Natural killer cell treated with Interleukin-12 subunit alpha and Interleukin-12 subunit beta and Interleukin-15 and Interleukin-18, amount 100 ng/mL, for 72 hours (primary cell): ENCODE data around the gene PRELP. TPM values are rescaled to one million over a fixed set of nuclear protein-coding genes. Genes with fewer than 3 reads are reported as not detected.
"Not testable (repeated sequence)": the region's sequence is repeated elsewhere in the genome, so short reads cannot be mapped to it uniquely, and the experiment has no call there.

Experiments used
- ATAC-seq, 2 donors: fragments of 150-1000 bp; cut with Tn5 transposase in 1 of 2; sonication (Bioruptor Pico), chemical (Tn5 transposase) in 1 of 2; 2 replicates each; pipeline ENCODE4 v1.10.0; 2021
- DNase-seq: peaks from one replicate; pipeline ENCODE4 v3.0.0; 2022; ENCODE audit warnings: low spot score
- H3K27ac Mint-ChIP-seq, 2 donors: 1 replicate in 1 of 2; 2 replicates in 1 of 2; pipeline ENCODE4 v1.8.0; 2022; ENCODE audit warnings: mixed read lengths in 2 of 2, mild to moderate bottlenecking in 1 of 2, moderate library complexity in 1 of 2
- H3K27me3 Mint-ChIP-seq, 2 donors: 1 replicate in 1 of 2; 2 replicates in 1 of 2; pipeline ENCODE4 v1.8.0; 2022; ENCODE audit warnings: mixed read lengths in 2 of 2
- H3K36me3 Mint-ChIP-seq: one replicate; pipeline ENCODE4 v1.8.0; 2022; ENCODE audit warnings: mixed read lengths
- H3K4me1 Mint-ChIP-seq, 2 donors: 1 replicate in 1 of 2; 2 replicates in 1 of 2; pipeline ENCODE4 v1.8.0; 2022; ENCODE audit warnings: low read depth in 2 of 2, mixed read lengths in 2 of 2, mild to moderate bottlenecking in 1 of 2
- H3K4me3 Mint-ChIP-seq: one replicate; pipeline ENCODE4 v1.8.0; 2022; ENCODE audit warnings: mixed read lengths
- H3K9me3 Mint-ChIP-seq: 2 replicates; pipeline ENCODE4 v1.8.0; 2022; ENCODE audit warnings: mixed read lengths
- total RNA-seq, 2 donors: library from RNA; stranded (reverse); gene quantifications; one replicate each; pipeline ENCODE4 v1.2.3, GENCODE V29; 2022

Gene PRELP
- total RNA-seq, 2 donors from 2014 or later: not detected

DNA sequence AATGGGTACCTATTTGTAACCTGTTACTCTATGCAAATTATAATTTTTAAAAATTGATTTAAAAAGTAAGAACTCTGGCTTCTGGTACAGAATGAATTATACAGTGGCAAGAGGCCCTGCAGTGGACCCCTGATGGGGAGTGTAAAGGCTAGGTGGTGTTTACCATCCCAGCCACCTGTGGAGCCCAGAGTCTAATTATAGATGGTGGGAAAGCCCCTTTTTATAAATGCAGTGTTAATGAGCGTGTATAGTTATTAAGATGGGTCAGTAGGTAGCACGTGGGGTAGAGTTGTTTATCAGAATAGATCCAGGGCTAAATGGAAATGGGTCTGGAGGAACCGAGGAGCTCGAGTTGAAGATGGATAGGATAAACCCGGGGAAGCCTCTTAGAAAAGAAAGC, 13.9 kb upstream of the PRELP start:
- DNase-seq (no peak), ATAC-seq (no peak)
- peaks cover 26 to 42% of the 10 kb centered on the region in 2 donors for H3K27me3 Mint-ChIP-seq
- H3K9me3 Mint-ChIP-seq: no peaks in the 10 kb centered on the region
- no peak overlapping the region for H3K27ac Mint-ChIP-seq
- no peaks in the 10 kb centered on the region for H3K4me1 Mint-ChIP-seq
- no peaks in the 10 kb centered on the region for H3K36me3 Mint-ChIP-seq
- H3K4me3 Mint-ChIP-seq: no peak overlapping the region

DNA sequence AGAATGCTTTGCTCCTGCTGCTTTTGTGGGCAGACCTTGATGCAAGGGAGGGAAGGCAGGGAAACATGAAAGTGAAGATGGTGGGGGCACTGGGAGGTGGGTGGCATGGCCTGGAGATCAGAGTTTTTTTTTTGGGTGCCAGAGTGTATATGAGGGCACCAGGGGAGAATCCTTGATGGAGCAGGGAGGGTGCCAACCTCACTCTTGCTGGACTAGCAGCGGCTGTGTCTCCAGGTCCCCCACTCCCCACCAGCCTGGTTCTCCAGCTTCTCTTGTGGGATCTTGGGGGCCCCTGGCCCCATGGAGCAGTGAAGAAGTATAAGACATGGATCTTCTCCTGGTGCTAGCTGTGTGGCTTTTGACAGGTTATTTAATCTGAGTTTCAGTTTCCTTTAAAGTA, 13.5 kb upstream of the PRELP start:
- peaks cover 28 to 42% of the 10 kb centered on the region in 2 donors for H3K27me3 Mint-ChIP-seq
- DNase-seq (no peak), ATAC-seq (no peak)
- no peaks in the 10 kb centered on the region for H3K36me3 Mint-ChIP-seq
- no peak overlapping the region for H3K4me3 Mint-ChIP-seq
- no peak overlapping the region for H3K27ac Mint-ChIP-seq
- H3K9me3 Mint-ChIP-seq: no peaks in the 10 kb centered on the region
- no peaks in the 10 kb centered on the region for H3K4me1 Mint-ChIP-seq

DNA sequence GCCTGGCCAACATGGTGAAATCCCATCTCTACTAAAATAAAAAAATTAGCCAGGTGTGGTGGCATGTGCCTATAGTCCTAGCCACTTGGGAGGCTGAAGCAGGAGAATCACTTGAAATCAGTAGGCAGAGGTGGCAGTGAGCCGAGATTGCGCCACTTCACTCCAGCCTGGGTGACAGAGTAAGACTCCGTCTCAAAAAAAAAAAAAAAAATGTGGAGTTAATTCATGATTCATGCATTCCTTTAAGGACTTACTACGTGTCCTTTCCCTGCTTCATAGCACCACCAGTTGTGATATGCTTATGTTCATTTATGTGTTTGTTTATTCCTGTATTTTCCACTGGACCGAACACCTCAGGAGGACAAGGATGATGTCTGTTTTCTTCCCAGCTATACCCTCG, 12.7 kb upstream of the PRELP start:
- H3K9me3 Mint-ChIP-seq: no peaks in the 10 kb centered on the region
- no peak overlapping the region for H3K27ac Mint-ChIP-seq
- no peak overlapping the region for H3K4me3 Mint-ChIP-seq
- ATAC-seq (no peak), DNase-seq (no peak)
- peaks cover 30 to 40% of the 10 kb centered on the region in 2 donors for H3K27me3 Mint-ChIP-seq
- no peaks in the 10 kb centered on the region for H3K36me3 Mint-ChIP-seq
- no peaks in the 10 kb centered on the region for H3K4me1 Mint-ChIP-seq

DNA sequence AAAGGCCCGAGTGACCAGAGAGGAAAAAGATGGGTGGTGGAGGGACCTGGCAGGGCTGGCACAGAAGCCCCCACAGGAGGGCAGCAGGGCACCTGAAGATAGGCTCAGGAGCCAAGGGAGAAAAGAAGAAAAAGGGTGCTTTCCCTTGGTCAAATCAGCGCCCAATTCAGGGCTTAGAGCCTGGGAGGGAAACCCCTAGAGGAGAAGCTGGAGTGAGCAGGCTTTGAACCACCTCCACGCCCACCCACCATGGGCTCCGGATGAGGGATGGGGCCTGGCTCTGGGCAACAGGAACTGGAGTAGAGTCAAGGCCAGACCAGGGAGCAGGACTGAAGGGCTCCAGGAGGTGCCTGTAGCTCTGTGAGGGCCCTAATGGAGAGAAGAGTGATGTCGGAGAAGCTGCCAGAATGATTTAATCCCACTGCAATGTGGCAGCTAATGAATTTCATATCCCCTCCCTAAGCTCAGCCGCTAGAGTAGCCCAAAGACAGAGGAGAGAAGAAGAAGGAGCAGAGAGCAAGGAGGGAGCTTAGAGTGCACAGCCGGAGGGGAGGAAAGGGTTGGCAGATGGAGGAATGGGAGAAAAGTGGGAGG, 12.0 kb upstream of the PRELP start:
- Mint-ChIP-seq H3K4me3 (no peak overlapping the region), H3K27me3 (peaks cover 28 to 39% of the 10 kb centered on the region in 2 donors), H3K4me1 (no peaks in the 10 kb centered on the region), H3K27ac (no peak overlapping the region), H3K36me3 (no peaks in the 10 kb centered on the region), H3K9me3 (no peaks in the 10 kb centered on the region)
- no peak for ATAC-seq
- no peak for DNase-seq

DNA sequence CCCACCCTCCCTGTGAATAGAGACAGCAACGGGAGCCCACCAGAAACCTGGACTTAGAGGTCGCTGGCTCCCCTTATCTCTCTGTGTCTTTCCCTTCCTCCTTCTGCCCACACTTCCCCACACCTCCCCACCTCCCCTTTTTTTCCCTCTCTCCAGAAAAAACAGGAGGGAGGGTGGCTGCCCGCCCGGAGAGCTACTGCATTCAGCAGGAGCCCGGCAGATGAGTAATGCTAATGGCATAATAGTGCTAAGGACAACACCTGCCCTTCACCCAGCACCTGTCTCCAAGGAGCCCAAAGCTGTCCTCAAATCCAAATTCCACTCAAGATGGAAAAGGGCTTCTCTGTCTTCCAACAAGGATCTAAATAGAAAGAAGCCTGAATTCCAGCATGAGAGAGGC, 11.4 kb upstream of the PRELP start:
- Mint-ChIP-seq H3K9me3 (no peaks in the 10 kb centered on the region), H3K27me3 (peaks cover 25 to 40% of the 10 kb centered on the region in 2 donors), H3K4me3 (no peak overlapping the region), H3K27ac (no peak overlapping the region), H3K36me3 (no peaks in the 10 kb centered on the region), H3K4me1 (no peaks in the 10 kb centered on the region)
- no peak for ATAC-seq
- no peak for DNase-seq

- no peaks in the 10 kb centered on the region for H3K4me1 Mint-ChIP-seq
- H3K27ac Mint-ChIP-seq: no peak overlapping the region
- DNase-seq (no peak), ATAC-seq (no peak)
- no peak overlapping the region for H3K4me3 Mint-ChIP-seq
- peaks cover 25 to 40% of the 10 kb centered on the region in 2 donors for H3K27me3 Mint-ChIP-seq
- no peaks in the 10 kb centered on the region for H3K9me3 Mint-ChIP-seq
- no peaks in the 10 kb centered on the region for H3K36me3 Mint-ChIP-seq
These were observed 10.9 kb upstream of the PRELP start for GRCh38 chr1:203464743-203465142.

DNA sequence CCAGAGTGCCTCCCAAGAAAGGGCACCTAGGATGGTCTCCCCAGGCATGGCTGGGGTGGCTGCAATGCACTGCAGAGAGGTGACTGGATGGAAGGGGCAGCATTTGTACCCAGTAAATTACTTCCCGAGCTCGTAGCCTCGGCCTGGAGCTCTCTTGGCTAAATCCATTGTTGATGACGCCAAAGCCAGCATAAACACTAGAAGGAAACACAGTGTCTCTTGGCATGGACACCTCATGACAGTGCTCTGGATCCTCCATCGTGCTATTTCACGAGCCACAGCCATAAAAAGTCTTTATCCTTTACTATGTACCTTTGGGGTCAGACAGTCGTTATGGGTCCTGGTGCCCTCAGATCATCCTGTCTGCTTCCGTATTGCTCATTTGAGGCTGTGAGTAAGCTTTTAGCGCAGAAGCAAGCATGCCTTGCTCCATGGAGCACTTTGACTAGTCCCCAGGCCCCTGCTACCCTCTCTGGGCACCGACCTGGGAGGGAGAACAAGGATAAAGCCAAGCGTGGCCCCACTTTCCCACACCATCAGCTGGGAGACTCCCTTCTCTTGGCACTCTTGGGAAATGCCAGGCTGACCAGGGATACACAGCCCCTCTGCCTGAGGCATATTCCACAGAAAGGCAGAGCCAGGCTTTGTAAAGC, 10.3 kb upstream of the PRELP start:
- Mint-ChIP-seq H3K4me1 (no peaks in the 10 kb centered on the region), H3K36me3 (no peaks in the 10 kb centered on the region), H3K4me3 (no peak overlapping the region), H3K9me3 (no peaks in the 10 kb centered on the region), H3K27me3 (peaks cover 27 to 35% of the 10 kb centered on the region in 2 donors), H3K27ac (no peak overlapping the region)
- DNase-seq (no peak), ATAC-seq (no peak)

- no peaks in the 10 kb centered on the region for H3K9me3 Mint-ChIP-seq
- peaks cover 26 to 29% of the 10 kb centered on the region in 2 donors for H3K27me3 Mint-ChIP-seq
- no peak for ATAC-seq
- H3K27ac Mint-ChIP-seq: no peak overlapping the region
- DNase-seq: no peak
- no peaks in the 10 kb centered on the region for H3K4me1 Mint-ChIP-seq
- no peaks in the 10 kb centered on the region for H3K36me3 Mint-ChIP-seq
- no peak overlapping the region for H3K4me3 Mint-ChIP-seq
These were observed 9.7 kb upstream of the PRELP start for GRCh38 chr1:203465948-203466347.

GRCh38 chr1:203466906-203467549, 8.6 kb upstream of the PRELP start:
- ATAC-seq, H3K9me3 Mint-ChIP-seq, H3K36me3 Mint-ChIP-seq, H3K27ac Mint-ChIP-seq, H3K4me1 Mint-ChIP-seq, H3K4me3 Mint-ChIP-seq, DNase-seq: not testable (repeated sequence)
- H3K27me3 Mint-ChIP-seq: peaks cover 19 to 25% of the 10 kb centered on the region in 2 donors

- Mint-ChIP-seq H3K27me3 (peaks cover 18 to 28% of the 10 kb centered on the region in 2 donors), H3K36me3 (no peaks in the 10 kb centered on the region), H3K27ac (no peak overlapping the region), H3K4me1 (no peaks in the 10 kb centered on the region), H3K9me3 (no peaks in the 10 kb centered on the region), H3K4me3 (no peak overlapping the region)
- ATAC-seq (no peak), DNase-seq (no peak)
These were observed 8.1 kb upstream of the PRELP start for GRCh38 chr1:203467550-203467921.

- Mint-ChIP-seq H3K27ac (no peak overlapping the region), H3K4me3 (no peak overlapping the region), H3K4me1 (no peaks in the 10 kb centered on the region), H3K27me3 (peaks cover 17 to 28% of the 10 kb centered on the region in 2 donors), H3K36me3 (no peaks in the 10 kb centered on the region), H3K9me3 (no peaks in the 10 kb centered on the region)
- ATAC-seq: no peak
- no peak for DNase-seq
These were observed 7.3 kb upstream of the PRELP start for GRCh38 chr1:203468326-203468725.

DNA sequence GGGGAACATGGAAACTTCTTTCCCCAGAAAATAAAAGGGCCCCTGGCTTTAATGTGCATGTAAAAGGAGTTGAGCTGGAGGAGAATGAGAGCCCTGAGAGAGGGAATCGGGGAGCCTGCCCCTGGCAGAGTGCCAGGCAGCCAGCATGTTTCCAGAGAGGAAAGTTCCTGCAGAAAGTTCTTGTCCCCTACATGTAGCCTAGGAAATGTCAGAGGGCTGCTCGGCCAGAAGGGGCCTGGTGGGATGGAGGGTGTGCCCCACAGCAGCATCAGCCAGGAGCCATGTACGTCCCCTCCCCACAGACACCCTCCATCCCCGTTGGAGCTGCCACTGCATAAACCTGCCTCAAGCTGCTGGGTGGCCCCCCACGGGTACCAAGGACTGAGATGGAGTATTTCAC, 5.4 kb upstream of the PRELP start:
- DNase-seq (no peak), ATAC-seq (no peak)
- Mint-ChIP-seq H3K36me3 (no peaks in the 10 kb centered on the region), H3K27ac (no peak overlapping the region), H3K4me1 (no peaks in the 10 kb centered on the region), H3K9me3 (no peaks in the 10 kb centered on the region), H3K27me3 (peaks cover 17 to 20% of the 10 kb centered on the region in 2 donors), H3K4me3 (no peak overlapping the region)

DNA sequence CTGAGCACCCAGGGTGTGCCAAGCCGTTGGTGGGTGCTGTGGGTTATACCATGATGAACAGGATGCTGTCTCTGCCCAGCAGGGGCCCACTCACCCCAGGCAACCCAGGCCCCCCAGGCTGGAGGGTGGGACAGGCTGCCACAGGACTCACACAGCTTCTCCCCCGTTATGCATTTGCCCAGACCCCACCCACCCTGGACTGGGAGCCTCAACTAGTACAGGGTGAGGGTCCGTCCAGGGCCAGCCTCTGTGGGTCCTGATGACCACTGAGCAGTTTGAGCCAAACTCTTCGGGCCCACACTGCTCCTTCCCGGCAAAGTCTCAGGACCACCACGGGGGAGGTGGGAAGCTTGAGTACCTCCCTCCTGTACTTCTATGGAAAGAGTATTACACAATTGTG, 3.8 kb upstream of the PRELP start:
- no peak overlapping the region for H3K27ac Mint-ChIP-seq
- peaks cover 21 to 26% of the 10 kb centered on the region in 2 donors for H3K27me3 Mint-ChIP-seq
- no peaks in the 10 kb centered on the region for H3K36me3 Mint-ChIP-seq
- H3K4me1 Mint-ChIP-seq: no peaks in the 10 kb centered on the region
- no peak for ATAC-seq
- H3K4me3 Mint-ChIP-seq: no peak overlapping the region
- no peak for DNase-seq
- H3K9me3 Mint-ChIP-seq: no peaks in the 10 kb centered on the region

DNA sequence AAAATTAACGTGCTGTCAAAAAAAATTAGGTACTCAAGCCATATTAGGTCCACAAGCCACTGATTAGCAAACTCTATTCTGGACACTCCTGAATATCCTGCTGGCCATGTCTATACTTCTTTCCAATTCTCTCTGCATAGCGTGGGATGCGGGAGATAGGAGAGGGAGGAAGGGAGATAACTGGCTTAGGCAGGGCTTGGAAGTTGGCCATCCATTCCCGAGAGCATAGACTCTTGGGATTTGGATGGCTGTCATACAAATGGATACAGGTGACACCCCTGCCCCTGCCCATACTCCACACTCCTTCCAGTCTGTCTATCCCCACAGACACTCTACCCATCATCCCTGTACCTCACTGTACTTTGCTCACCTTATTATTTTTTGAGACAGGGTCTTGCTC, 2.3 kb upstream of the PRELP start:
- DNase-seq (no peak), ATAC-seq (no peak)
- Mint-ChIP-seq H3K27ac (no peak overlapping the region), H3K27me3 (peaks cover 18 to 25% of the 10 kb centered on the region in 2 donors), H3K9me3 (no peaks in the 10 kb centered on the region), H3K36me3 (no peaks in the 10 kb centered on the region), H3K4me1 (no peaks in the 10 kb centered on the region), H3K4me3 (no peak overlapping the region)
